ENCODE data around the gene RDH5.

DNA sequence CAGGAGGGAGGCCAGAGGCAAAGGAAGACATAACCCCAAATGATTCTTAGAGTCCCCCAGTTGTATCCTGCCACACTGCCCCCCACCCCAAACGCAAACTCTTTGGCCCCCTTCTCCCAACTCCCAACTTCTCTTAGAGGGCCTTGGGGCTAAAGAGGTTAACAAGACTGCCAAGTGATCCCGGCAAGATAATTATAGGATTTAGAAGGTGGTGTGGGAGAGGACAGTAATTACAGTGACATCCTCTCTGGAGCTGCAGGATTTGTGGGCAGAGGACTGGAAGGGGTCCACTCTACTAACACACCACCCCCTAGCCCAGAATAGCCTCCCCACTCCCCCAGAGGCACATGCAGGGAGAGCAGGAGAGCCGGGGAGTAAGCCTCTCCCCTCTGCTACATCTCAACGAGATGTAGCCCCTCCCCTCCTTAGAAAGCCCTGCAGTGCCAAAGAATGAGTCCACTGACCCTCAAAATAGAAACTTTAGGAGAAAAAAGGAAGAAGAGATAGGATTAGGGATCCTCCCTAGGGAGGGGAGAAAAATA lies 17.5 kb downstream of the RDH5 start:
- TF ChIP-seq, protein P1, sequence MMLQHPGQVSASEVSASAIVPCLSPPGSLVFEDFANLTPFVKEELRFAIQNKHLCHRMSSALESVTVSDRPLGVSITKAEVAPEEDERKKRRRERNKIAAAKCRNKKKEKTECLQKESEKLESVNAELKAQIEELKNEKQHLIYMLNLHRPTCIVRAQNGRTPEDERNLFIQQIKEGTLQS (IDR thresholded peaks at IDR 0.05), result no peak
- TF ChIP-seq RAD21 (IDR thresholded peaks at IDR 0.05) (no peak), SP1 (IDR thresholded peaks at IDR 0.05) (no peak)
- TF ChIP-seq, protein P2, sequence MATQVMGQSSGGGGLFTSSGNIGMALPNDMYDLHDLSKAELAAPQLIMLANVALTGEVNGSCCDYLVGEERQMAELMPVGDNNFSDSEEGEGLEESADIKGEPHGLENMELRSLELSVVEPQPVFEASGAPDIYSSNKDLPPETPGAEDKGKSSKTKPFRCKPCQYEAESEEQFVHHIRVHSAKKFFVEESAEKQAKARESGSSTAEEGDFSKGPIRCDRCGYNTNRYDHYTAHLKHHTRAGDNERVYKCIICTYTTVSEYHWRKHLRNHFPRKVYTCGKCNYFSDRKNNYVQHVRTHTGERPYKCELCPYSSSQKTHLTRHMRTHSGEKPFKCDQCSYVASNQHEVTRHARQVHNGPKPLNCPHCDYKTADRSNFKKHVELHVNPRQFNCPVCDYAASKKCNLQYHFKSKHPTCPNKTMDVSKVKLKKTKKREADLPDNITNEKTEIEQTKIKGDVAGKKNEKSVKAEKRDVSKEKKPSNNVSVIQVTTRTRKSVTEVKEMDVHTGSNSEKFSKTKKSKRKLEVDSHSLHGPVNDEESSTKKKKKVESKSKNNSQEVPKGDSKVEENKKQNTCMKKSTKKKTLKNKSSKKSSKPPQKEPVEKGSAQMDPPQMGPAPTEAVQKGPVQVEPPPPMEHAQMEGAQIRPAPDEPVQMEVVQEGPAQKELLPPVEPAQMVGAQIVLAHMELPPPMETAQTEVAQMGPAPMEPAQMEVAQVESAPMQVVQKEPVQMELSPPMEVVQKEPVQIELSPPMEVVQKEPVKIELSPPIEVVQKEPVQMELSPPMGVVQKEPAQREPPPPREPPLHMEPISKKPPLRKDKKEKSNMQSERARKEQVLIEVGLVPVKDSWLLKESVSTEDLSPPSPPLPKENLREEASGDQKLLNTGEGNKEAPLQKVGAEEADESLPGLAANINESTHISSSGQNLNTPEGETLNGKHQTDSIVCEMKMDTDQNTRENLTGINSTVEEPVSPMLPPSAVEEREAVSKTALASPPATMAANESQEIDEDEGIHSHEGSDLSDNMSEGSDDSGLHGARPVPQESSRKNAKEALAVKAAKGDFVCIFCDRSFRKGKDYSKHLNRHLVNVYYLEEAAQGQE (IDR thresholded peaks at IDR 0.05), result no peak
- TF ChIP-seq, protein P3, sequence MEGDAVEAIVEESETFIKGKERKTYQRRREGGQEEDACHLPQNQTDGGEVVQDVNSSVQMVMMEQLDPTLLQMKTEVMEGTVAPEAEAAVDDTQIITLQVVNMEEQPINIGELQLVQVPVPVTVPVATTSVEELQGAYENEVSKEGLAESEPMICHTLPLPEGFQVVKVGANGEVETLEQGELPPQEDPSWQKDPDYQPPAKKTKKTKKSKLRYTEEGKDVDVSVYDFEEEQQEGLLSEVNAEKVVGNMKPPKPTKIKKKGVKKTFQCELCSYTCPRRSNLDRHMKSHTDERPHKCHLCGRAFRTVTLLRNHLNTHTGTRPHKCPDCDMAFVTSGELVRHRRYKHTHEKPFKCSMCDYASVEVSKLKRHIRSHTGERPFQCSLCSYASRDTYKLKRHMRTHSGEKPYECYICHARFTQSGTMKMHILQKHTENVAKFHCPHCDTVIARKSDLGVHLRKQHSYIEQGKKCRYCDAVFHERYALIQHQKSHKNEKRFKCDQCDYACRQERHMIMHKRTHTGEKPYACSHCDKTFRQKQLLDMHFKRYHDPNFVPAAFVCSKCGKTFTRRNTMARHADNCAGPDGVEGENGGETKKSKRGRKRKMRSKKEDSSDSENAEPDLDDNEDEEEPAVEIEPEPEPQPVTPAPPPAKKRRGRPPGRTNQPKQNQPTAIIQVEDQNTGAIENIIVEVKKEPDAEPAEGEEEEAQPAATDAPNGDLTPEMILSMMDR (IDR thresholded peaks at IDR 0.05; ENCODE audit: low read depth, low read length, missing input control), result no peak
- TF ChIP-seq, protein P4, sequence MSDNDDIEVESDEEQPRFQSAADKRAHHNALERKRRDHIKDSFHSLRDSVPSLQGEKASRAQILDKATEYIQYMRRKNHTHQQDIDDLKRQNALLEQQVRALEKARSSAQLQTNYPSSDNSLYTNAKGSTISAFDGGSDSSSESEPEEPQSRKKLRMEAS (IDR thresholded peaks at IDR 0.05), result no peak

Data from liver (tissue), 3 donors.